ENCODE results near the gene SFTPD.
"Not testable (repeated sequence)": the region's sequence is repeated elsewhere in the genome, so short reads cannot be mapped to it uniquely, and the experiment has no call there.

Gene SFTPD

DNA sequence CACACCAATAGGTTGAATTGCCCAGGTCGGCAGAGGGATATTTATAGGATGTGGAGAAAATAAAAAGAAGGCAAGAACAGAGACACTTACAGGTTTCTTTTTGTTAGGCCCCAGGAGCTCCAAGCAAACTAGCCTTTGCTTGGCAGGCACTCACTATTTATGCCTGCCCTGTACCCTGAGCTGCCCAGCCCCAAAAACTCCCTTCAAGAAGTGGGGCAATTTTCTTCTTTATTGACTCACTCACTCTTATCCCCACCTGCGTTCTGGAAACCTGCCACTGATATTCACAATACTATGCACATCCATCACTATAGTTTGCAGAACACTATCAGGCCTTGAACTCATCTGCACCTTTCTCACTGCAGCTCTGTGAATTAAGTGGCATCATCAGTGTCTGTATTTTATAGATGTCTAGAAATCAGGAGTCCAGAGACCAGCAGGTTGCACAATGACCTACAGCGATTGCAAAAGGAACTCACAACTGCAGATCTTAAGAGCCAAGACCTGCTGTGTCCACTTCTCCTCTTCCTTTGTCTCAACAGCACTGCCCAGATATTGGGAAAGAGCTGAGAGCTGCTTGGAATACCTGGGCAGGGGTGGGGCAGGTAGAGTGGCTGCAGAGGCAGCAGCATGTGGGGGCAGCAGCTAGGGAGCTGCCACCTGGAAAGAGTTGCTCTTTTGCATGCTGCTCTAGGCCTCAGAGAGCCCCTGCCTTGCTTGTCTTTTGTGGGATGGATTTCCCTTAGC is at the start of gene SFTPD:
Gene SFTPD (minus strand): TSS at position 130 of the 747 bp plus-strand sequence. CDS start 2,446 bp downstream, outside the sequence.
- DNase-seq: no peak

DNA sequence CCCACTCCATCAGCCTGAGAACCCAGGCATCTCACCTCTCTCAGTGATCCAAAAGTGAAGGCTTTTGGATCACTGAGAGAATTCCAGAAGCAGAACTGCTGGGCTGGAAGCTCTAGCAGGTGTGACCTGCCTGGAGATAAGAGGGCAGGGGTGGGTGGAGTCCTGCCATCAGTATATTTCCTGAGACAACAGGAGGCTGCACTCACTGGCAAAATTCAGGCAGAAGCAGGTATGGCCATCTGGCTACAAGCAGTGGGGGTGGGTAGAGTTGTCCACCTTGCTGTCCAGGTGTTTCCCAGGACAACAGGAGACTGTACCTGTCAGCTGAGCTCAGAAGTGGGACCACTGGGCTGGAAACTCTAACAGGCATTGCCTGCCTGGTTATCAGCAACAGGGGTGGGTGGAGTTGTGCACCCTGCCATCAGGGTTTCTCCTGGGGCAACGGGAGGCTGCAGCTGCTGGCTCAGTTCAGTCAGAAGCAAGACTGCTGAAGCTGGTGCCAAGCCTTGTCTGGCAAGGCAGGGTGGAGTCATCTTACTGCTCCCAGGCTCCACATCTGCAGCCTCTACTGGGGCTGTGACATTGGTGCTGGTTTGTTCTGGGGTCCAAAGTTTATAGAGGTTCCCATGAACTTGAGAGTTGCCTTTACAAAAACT is 47.2 kb upstream of the SFTPD start:
- no peak for DNase-seq

DNA sequence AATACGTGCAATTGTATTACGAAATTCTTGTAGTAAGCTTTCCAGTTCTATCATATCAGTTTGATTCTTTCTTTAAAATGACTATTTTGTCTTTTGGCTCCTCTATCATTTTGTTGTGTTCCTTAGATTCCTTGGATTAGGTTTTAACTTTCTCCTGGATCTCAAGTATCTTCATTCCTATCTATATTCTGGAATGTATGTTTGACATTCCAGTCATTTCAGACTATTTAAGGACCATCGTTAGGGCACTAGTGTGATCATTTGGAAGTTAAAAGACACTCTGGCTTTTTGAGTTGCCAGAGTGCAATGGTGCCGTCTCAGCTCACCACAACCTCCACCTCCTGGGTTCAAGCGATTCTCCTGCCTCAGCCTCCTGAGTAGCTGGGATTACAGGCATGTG is 45.7 kb upstream of the SFTPD start:
- no peak for DNase-seq

DNA sequence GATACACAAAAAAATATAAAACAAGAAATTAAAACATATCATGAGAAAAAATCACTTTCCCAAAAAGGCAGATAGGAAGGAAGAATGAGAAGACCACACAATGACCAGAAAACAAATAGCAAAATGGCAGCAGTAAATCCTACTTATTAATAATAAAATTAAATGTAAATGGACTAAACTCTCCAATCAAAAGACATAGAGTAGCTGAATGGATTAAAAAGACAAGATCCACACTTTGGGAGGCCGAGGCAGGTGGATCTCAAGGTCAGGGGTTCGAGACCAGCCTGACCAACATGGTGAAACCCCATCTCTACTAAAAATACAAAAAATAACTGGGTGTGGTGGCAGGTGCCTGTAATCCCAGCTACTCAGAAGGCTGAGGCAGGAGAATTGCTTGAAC is 39.3 kb upstream of the SFTPD start:
- DNase-seq: not testable (repeated sequence)

DNA sequence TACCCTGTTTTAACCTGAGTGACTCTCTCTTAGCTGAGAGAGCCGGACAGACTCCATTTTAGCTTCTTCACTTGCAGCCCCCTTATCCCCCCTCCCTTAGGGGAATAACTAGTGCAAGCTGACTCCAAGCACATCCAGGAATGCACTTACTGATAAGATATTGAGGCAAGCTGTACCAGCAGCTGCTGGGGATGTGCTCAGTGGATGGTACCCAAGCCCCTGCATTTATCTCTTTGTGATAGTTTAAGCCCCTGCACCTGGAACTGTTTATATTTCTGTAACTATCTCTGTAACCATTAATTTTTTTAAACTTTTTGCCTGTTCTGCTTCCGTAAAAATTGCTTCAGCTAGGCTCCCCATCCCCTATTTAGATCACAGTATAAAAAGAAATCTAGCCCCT is 37.8 kb upstream of the SFTPD start:
- DNase-seq: not testable (repeated sequence)

DNA sequence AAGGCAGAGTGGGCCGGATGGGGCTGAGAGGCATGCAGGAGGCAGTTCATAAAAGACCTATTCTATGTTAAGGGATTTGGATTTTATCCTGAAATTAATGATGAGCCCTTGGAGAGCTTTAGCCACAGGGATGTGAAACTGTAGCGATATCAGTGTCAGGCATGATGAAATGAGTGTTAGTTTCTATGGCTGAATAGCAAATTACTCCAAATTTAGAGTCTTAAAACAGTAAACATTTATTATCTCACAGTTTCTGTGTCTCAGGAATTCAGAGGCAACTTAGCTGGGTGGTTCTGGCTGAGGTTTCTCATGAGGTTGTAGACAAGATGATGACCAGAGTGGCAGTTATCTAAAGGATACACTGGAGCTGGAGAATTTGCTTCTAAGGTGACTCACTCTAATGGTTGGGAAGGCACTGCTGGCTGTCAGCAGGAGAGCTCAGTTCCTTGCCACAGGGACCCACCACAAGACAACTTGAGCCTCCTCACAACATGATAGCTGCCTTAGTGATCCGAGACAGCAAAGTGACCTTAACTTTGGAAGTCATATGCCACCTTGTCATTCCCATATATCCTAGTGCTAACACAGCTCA is 36.7 kb upstream of the SFTPD start:
- no peak for DNase-seq

DNA sequence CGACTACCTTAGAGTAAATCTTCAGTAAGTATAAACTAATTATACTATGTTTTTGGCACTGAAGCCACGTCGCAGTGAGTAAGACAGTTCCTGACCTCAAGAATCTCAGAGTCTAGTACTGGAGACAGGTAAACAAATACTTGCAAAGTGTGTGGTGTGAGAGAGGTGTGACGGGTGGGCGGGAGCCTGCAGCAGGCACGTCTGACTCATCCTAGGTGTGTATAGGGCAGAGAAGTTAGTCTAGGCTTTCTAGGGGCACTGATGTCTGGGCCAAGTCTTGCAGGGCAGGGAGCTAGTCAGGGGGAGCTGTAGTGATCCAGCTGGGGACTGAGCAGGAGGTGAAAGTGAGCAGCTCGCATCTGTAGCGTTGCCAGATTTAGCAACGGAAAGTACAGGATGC is 35.9 kb upstream of the SFTPD start:
- DNase-seq: no peak

DNA sequence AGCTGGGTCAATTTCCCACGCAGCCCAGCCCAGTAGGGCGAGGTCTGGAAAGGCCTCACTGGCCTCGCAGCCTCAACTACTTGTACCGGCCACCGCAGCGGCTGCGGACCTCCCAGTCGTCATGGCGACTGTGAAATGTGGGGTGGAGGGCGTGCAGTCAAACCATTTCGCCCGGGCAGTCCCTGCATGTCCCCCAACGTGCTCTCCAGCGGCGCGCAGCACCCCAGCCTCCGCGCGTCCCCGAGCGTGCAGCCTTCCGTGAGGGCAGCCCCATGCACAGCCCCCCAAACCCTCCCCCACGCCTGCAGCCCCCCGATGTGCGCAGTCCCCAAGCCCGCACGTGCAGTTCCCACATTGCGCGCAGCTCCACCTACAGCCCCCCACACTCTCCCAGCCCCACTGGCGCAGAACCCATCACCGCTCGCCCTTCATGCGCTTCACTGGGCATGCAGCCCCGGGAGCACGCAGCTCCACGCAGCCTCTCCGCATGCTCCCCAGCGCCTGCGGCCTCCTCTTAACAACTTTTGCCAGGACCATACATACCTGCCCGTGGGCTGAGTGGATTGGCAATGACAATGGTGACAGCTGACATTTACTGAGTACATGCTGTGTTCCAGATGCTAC is 34.5 kb upstream of the SFTPD start:
- no peak for DNase-seq

DNA sequence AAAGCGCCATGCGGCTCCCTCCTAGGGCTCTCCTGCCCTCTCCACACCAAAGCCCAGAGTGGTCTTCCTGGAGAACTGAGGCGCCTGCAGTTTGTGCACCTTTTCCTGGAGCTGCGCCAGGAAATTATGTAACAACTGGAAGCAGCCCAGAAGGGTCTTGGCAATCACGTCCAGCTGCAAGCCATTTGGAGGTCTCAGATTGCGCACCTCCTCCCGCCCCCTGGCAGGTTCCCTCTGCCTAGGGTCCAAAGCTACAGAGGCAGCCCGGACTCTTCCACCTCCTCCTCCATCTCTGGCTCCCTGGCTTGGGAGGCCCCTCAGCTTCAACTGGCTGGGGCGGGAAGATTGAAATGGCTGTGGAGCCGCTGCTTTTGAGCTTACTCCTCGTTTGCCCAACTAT is 34.0 kb upstream of the SFTPD start:
- no peak for DNase-seq

DNA sequence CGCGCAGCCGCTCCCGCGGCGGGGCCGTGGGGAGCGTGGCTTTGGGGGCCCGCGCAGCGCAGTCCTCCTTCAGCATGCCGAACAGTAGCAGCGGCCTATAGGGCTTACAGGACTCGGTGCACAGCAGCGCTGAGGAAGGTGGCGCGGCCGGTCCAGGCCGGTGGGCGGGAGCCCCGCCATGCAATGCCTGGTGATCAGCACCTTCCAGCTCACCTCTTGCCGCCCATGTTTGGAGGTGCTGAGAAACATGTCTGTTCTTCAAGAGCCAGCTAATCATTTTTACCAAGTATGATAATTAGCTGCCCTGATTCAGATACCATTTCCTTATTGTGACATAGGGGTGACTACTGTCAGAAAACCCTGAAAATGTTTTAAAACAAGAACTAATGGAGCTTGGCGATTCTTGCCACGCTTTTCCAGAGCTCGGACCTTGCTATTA is 33.5 kb upstream of the SFTPD start:
- peak; percentile 26 for DNase-seq

DNA sequence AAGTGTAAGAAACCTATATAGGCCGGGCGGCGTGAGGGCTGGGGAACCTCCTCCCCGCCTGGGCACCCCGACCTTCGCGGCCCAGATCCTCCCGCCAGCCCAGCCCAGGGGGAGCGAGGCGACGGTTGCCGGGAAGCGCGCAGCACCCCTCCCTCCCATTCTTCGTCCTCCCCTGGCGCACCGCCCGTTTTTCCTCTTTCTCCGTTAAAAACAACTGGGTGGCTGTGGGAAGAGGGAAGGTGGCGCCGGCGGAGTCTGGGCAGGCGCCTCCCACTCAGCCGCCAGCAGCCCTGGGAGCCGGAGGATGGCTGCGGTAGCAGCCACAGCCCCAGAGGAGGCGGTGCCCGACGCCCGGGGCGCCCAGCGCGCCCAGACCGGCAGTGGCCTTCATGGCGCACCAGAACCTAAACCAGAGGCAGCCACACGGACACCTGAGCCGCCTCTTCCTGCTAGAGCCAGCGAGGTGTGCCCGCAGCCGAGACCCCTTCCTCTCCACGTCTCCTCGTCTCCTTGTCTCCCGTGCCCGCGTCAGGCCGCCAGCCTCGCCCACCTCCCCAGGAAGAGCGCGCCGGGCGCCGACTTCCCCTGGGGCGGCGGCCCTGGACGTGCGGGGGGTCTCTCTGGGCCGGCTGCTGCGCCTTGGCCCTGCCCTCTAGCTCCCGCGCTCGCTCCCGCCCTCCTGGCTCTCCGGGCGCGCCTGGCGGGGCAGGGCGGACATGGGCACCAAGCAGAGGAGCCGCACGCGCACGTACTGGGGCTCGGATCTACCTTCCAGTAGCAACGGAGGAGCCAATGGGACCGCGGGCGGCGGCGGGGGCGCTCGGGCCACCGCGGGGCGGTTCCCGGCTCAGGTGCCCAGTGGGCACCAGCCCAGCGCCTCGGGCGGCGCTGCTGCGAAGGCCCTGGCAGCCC is 32.8 kb upstream of the SFTPD start:
- peak; percentile 54 for DNase-seq

DNA sequence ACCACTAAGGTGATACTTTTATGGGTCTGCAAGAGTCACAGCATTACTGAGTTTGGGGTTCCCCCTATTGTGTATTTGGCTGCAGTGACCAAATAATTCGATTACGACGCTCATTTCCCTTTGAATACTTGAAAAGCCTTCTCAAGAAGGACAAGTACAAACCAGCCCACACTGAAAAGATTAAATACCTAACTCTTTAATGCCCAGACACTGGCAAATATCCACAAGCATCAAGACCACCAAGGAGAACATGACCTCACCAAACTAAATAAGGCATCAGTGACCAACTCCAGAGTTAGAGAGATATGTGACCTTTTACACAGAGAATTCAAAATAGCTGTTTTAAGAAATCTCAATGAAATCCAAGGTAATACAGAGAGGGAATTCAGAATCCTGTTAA is 31.8 kb upstream of the SFTPD start:
- no peak for DNase-seq

DNA sequence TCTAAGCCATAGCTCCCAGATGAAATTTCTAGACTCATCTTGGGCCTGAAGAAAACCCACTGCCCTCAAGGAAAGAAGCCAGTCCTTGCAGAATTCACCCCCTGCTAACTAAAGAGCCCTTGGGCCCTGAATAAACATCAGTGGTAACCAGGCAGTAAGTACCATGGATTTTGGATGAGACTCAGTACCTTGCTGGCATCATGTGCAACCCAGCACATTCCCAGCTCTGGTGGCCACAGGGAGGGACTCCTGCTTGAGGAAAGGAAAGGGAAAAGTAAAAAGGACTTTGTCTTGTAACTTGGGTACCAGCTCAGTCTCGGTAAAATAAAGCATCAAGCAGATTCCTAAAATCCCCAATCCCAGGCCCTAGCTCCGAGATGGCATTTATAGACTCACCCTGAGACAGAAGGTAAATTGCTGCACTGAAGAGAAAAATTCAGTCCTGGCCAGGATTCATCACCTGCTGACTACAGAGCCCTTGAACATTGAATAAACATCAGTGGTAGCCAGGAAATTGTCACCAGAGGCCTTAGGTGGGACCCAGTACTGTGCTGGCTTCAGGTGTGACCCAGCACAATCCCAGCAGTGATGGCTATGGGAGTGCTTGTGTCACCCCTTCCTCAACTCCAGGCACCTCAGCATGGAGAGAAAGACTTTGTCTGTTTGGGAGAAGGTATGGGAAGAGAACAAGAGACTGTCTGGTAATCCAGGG is 31.2 kb upstream of the SFTPD start:
- DNase-seq: no peak

DNA sequence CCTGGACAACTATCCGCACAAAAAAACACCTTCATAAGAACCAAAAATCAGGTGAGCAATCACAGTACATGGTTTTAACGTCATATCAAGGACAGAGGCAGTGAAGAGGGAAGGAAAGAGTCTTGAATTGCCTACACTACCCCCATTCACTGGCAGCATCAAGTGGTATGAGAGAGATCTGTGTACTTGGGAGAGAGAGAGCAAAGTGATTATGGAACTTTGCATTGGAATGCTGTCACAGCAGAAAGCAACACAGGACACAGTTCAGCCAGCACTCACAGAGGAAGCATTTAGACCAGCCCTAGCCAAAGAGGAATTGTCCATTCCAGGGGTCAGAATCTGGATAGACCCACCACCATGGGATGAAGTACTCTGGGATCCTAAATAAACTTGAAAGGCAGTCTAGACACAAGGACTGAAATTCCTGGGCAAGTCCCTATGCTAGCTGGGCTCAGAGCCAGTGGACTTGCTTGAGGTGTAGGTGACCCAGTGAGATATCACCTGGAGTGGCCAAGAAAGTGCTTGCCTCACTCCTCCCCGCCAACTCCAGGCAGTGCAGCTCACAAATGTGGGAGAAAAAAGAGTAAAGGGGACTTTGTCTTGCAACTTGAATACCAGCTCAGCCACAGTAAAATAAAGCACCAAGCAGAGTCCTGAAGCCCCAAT is 30.5 kb upstream of the SFTPD start:
- no peak for DNase-seq

DNA sequence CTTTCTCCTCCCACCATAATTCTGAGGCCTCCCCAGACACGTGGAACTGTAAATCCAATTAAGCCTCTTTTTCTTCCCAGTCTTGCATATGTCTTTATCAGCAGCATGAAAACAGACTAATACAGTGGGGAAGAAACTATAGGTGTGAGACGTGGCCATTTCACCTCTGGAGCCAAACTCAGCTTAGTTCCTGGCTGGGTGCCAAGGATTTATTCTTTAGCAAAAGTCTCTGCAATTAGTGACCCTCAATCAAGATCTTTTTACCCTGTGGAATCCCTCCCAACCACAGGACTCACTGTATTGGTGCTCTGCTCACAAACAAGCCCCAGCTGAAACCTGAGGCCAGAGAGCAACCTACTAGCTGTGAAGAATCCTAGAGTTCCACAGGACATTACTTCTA is 28.1 kb upstream of the SFTPD start:
- DNase-seq: peak; percentile 10

DNA sequence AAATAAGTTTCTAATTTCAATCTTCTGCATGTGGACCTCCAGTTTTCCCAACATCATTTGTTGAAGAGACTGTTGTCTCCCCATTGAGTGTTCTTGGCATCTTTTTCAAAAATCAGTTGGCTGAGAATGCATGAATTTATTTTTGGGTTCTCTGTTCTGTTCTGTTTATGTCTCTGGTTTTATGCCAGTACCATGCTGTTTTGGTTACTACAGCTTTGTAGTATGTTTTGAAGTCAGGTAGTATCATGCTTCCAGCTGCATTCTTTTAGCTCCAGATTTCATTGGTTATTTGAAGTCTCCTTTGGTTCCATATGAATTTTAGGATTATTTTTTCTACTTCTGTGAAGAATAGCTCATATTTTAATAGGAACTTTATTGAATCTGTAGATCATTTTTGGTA is 21.2 kb upstream of the SFTPD start:
- no peak for DNase-seq

DNA sequence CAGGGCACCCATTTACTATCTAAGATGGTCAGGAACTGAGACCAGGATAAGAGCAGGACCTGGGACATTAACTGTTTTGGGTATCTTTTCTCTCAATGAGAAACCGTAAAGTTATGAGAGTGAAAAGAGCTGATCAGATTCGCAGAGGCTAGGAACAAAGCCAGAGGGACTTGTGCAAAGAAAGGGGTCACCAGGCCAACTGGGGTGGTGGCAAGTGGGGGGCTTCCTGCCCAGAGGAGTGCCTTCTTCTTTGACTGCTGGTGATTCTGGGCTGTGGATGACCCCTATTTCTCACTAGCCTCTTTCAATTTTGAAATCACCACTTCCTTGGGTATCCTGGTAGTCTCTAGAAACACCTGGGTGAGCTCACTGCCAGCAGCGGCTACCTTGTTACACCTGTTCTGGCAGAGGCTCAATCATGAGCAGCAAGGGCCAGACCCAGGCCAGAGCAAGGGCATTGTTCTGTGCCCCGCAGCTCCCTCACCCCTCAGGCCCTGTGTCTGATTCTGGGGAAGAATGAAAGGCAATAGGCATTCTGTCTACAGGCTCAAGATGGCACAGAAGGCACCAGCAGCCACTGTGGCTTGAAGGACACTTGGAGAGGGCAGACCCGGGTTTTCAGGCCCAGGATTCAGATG is 999 bp downstream of the SFTPD start:
- no peak for DNase-seq

DNA sequence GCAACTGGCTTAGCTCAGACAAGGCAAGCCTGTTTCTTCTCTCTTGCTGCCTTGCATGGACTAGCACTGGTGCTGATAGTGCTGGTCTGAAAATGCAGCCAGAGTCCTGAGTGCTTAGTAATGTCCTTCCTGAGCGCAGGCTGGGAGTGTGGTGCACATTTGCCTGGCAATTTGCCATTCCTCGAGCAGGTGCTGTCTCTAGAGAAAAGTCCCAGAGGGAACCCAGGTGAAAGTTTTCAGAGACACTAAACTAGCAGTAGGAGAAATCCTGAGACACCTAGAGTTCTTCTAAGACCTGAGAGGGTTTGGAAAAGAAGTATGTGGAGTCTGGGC is 1.9 kb downstream of the SFTPD start:
- DNase-seq: no peak

DNA sequence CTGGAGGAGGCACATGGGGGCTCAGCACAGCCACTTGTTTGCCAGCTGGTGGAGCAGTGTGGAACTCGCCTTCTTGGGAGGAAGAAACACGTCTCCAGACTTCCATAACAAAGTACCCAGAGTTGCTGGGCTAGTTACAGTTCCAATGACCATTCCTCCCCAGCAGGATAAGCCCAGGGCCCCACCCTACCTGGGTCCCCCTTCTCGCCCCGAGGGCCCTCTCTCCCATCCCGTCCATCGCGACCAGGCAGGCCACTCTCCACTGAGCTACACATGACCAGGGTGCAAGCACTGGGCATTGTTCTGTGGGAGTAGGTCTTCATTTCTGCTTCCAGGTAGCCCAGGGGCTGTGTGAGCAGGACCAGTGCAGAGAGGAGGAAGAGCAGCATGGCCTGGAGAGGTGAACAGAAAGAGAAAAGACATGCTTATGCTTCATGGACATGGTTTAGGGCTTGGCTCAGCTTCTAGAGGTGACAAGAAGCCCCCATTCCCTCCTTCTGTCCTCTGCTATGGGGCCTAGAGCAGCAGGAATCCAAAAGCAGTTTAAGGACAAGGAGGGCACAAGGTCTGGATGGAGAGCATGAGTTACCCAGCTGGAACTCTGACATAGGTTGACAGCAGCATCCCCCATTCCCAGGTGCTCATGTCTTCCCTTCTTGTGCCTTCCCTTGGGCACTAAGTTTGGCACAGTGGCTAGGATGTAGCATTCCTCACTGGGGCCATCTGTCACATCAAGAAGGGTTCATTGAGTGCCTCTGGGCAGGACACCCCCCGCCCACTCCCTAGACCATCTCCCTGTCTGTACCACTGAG is 2.4 kb downstream of the SFTPD start:
- DNase-seq: no peak

Measured in NCI-H82 (cell line).